AG08396 (cell line): ENCODE data around the gene NOX4.

Experiments used
- DNase-seq: peaks from one replicate; pipeline ENCODE4 v3.0.0; 2012; ENCODE audit warnings: low spot score, mixed read lengths

Gene NOX4

GRCh38 chr11:89490981-89491690 is at the start of gene NOX4:
NOX4 (minus strand) TSS chr11:89491375; CDS start chr11:89491246, 129 bp downstream.
- peak; percentile 55 for DNase-seq

- DNase-seq = no peak
Measured at GRCh38 chr11:89540826-89541225, 49.7 kb upstream of the NOX4 start.

- no peak for DNase-seq
Measured at GRCh38 chr11:89537936-89538335, 46.8 kb upstream of the NOX4 start.

GRCh38 chr11:89536926-89537325 is 45.8 kb upstream of the NOX4 start:
- no peak for DNase-seq

- DNase-seq = no peak
Measured at GRCh38 chr11:89535221-89535620, 44.0 kb upstream of the NOX4 start.

- DNase-seq = no peak
Measured at GRCh38 chr11:89529626-89530380, 38.6 kb upstream of the NOX4 start.

- DNase-seq = no peak
Measured at GRCh38 chr11:89521792-89522191, 30.6 kb upstream of the NOX4 start.

GRCh38 chr11:89521294-89521693 is 30.1 kb upstream of the NOX4 start:
- DNase-seq = no peak

GRCh38 chr11:89516496-89516895 is 25.3 kb upstream of the NOX4 start:
- no peak for DNase-seq

- DNase-seq = no peak
Measured at GRCh38 chr11:89508544-89508943, 17.4 kb upstream of the NOX4 start.

- no peak for DNase-seq
Measured at GRCh38 chr11:89504270-89504669, 13.1 kb upstream of the NOX4 start.

- DNase-seq = no peak
Measured at GRCh38 chr11:89503422-89503821, 12.2 kb upstream of the NOX4 start.

GRCh38 chr11:89502301-89502700 is 11.1 kb upstream of the NOX4 start:
- no peak for DNase-seq

GRCh38 chr11:89500336-89500735 is 9.2 kb upstream of the NOX4 start:
- no peak for DNase-seq

- no peak for DNase-seq
Measured at GRCh38 chr11:89498845-89499448, 7.8 kb upstream of the NOX4 start.

GRCh38 chr11:89495951-89496350 is 4.8 kb upstream of the NOX4 start:
- DNase-seq = peak; percentile 64

GRCh38 chr11:89493431-89493830 is 2.3 kb upstream of the NOX4 start:
- DNase-seq = no peak

- no peak for DNase-seq
Measured at GRCh38 chr11:89490602-89490980, 584 bp downstream of the NOX4 start.

- peak; percentile 3 for DNase-seq
Measured at GRCh38 chr11:89489930-89490329, 1.2 kb downstream of the NOX4 start.

- peak; percentile 7 for DNase-seq
Measured at GRCh38 chr11:89487016-89487415, 4.2 kb downstream of the NOX4 start.

GRCh38 chr11:89484896-89485295 is 6.3 kb downstream of the NOX4 start:
- no peak for DNase-seq

- DNase-seq = no peak
Measured at GRCh38 chr11:89477175-89477574, 14.0 kb downstream of the NOX4 start.

GRCh38 chr11:89463266-89463780 is 27.9 kb downstream of the NOX4 start:
- no peak for DNase-seq
